ENCODE data around the gene GRAMD4.

Gene GRAMD4

GRCh38 chr22:46583571-46583970 is 36.6 kb upstream of the GRAMD4 start:
- no peak for DNase-seq (ENCODE audit: low read depth)

GRCh38 chr22:46584081-46584921 is 35.9 kb upstream of the GRAMD4 start:
- DNase-seq (ENCODE audit: low read depth), result no peak

- no peak for DNase-seq (ENCODE audit: low read depth)
Measured at GRCh38 chr22:46585340-46586122, 34.7 kb upstream of the GRAMD4 start.

GRCh38 chr22:46586123-46586519 is 34.1 kb upstream of the GRAMD4 start:
- no peak for DNase-seq (ENCODE audit: low read depth)

GRCh38 chr22:46586531-46587011 is 33.6 kb upstream of the GRAMD4 start:
- no peak for DNase-seq (ENCODE audit: low read depth)

GRCh38 chr22:46587061-46587460 is 33.1 kb upstream of the GRAMD4 start:
- no peak for DNase-seq (ENCODE audit: low read depth)

- no peak for DNase-seq (ENCODE audit: low read depth)
Measured at GRCh38 chr22:46587492-46588278, 32.5 kb upstream of the GRAMD4 start.

GRCh38 chr22:46588279-46589140 is 31.7 kb upstream of the GRAMD4 start:
- DNase-seq (ENCODE audit: low read depth), result no peak

GRCh38 chr22:46589141-46589748 is 30.9 kb upstream of the GRAMD4 start:
- no peak for DNase-seq (ENCODE audit: low read depth)

GRCh38 chr22:46589871-46590271 is 30.3 kb upstream of the GRAMD4 start:
- DNase-seq (ENCODE audit: low read depth), result no peak

GRCh38 chr22:46590334-46590733 is 29.9 kb upstream of the GRAMD4 start:
- DNase-seq (ENCODE audit: low read depth), result no peak

GRCh38 chr22:46591930-46592329 is 28.3 kb upstream of the GRAMD4 start:
- no peak for DNase-seq (ENCODE audit: low read depth)

- peak; percentile 56 for DNase-seq (ENCODE audit: low read depth)
Measured at GRCh38 chr22:46592390-46592872, 27.8 kb upstream of the GRAMD4 start.

GRCh38 chr22:46593211-46593681 is 26.9 kb upstream of the GRAMD4 start:
- no peak for DNase-seq (ENCODE audit: low read depth)

- no peak for DNase-seq (ENCODE audit: low read depth)
Measured at GRCh38 chr22:46593996-46594946, 25.9 kb upstream of the GRAMD4 start.

- no peak for DNase-seq (ENCODE audit: low read depth)
Measured at GRCh38 chr22:46594947-46595298, 25.3 kb upstream of the GRAMD4 start.

GRCh38 chr22:46595545-46595944 is 24.6 kb upstream of the GRAMD4 start:
- no peak for DNase-seq (ENCODE audit: low read depth)

- no peak for DNase-seq (ENCODE audit: low read depth)
Measured at GRCh38 chr22:46596032-46596441, 24.1 kb upstream of the GRAMD4 start.

- no peak for DNase-seq (ENCODE audit: low read depth)
Measured at GRCh38 chr22:46596819-46597218, 23.4 kb upstream of the GRAMD4 start.

GRCh38 chr22:46598224-46598623 is 22.0 kb upstream of the GRAMD4 start:
- no peak for DNase-seq (ENCODE audit: low read depth)

All from stimulated activated CD8-positive, alpha-beta memory T cell treated with anti-CD3 and anti-CD28 coated beads, Interleukin-4, amount 100 ng/mL, for 24 hours (primary cell).